Tibial nerve (tissue), 4 donors: ENCODE measurements around the gene TEAD2. TPM values are rescaled to one million over a fixed set of nuclear protein-coding genes. Genes with fewer than 3 reads are reported as not detected.

Experiments used
- DNase-seq, 2 donors: peaks; one replicate each; pipeline ENCODE4 v3.0.0-alpha.2; 2019; ENCODE audit warnings: low spot score in 2 of 2
- H3K27ac ChIP-seq, 4 donors: fragments of 200-600 bp; sonication (generic) in 3 of 4; one replicate each; pipeline ENCODE4 v1.5.1; 2017 to 2019; ENCODE audit warnings: mild to moderate bottlenecking in 1 of 4
- H3K27me3 ChIP-seq, 2 donors: fragments of 200-600 bp; sonication (generic) in 1 of 2; one replicate each; pipeline versions ENCODE4 v1.5.1 to v1.6.0; 2017 to 2019
- H3K36me3 ChIP-seq, 3 donors: fragments of 200-600 bp; sonication (generic); one replicate each; pipeline ENCODE4 v1.5.1; 2018 to 2019
- H3K4me1 ChIP-seq, 4 donors: fragments of 200-600 bp; sonication (generic) in 3 of 4; one replicate each; pipeline ENCODE4 v1.5.1; 2017 to 2019
- H3K4me3 ChIP-seq, 4 donors: fragments of 200-600 bp; sonication (generic) in 3 of 4; one replicate each; pipeline ENCODE4 v1.5.1; 2017 to 2019; ENCODE audit warnings: mild to moderate bottlenecking in 1 of 4, moderate library complexity in 1 of 4
- H3K9me3 ChIP-seq, 4 donors: fragments of 200-600 bp; sonication (generic) in 3 of 4; one replicate each; pipeline ENCODE4 v1.5.1; 2017 to 2019
- EP300 ChIP-seq, 2 donors: sonication (generic); formaldehyde crosslinking; IDR thresholded peaks; one replicate each; pipeline ENCODE4 v1.6.1; 2017; ENCODE audit warnings: antibody characterized with exemption in 2 of 2, mild to moderate bottlenecking in 1 of 2
- POLR2A ChIP-seq, 2 donors: fragments of 450-650 bp; IDR thresholded peaks; one replicate each; pipeline ENCODE4 v1.6.1; 2017; ENCODE audit warnings: antibody characterized with exemption in 2 of 2, mild to moderate bottlenecking in 2 of 2, moderate library complexity in 2 of 2
- WGBS, 2 donors: methylation state at CpG; one replicate each; pipeline ENCODE4 v1.1.5; 2018; 5-methylcytosine and 5-hydroxymethylcytosine counted together
- total RNA-seq, 4 donors: library from RNA; depleted of rRNA; stranded (reverse); fragments of >200 nt; gene quantifications; one replicate each; pipeline ENCODE4 v1.1.0, GENCODE V29; 2016
- TF ChIP-seq, protein P1 (sequence below), 5 experiments: fragments of 200-600 bp in 3 of 5; fragments of 450-650 bp in 2 of 5; sonication (generic) in 3 of 5; IDR thresholded peaks; one replicate each; pipeline ENCODE4 v1.5.1; 2016 to 2019; ENCODE audit warnings: antibody characterized with exemption in 5 of 5, mild to moderate bottlenecking in 3 of 5, moderate library complexity in 2 of 5

Gene TEAD2
- total RNA-seq, 4 donors from 2014 or later = 17.8 to 39.0 (median 21.4) TPM

DNA sequence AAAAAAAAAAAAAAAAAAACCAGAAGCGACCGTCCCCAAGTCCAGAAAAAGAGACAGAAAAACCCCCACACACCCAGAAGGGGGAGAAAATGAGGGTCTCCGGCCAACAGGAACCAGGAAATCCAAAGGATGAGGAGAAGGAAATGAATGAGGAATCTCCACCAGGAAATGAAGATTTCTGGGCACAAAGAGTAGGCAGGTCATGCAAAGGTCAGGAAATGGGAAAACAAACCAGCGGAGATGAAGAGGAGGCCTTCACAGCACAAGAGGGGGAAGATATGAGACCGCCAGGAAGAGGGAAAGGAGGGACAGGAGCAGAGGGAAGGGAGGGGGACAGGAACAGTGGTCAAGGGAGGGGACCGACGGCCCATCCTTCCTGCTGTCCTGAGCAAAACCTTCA, 5.8 kb downstream of the TEAD2 start:
- Histone ChIP-seq H3K9me3 (no peaks in the 10 kb centered on the region), H3K27ac (peak overlapping the region in 3 of 4 donors; percentile 18 to 50 (median 43)), H3K4me1 (peaks cover 0 to 26% (median 6%) of the 10 kb centered on the region in 4 donors), H3K27me3 (no peaks in the 10 kb centered on the region), H3K36me3 (peaks cover 0 to 80% (median 5%) of the 10 kb centered on the region in 3 donors), H3K4me3 (no peak overlapping the region)
- no peak for DNase-seq
- 31 to 46% methylated on average over 7 of the region's 7 CpGs for WGBS, 2 donors
- TF ChIP-seq, protein P1, sequence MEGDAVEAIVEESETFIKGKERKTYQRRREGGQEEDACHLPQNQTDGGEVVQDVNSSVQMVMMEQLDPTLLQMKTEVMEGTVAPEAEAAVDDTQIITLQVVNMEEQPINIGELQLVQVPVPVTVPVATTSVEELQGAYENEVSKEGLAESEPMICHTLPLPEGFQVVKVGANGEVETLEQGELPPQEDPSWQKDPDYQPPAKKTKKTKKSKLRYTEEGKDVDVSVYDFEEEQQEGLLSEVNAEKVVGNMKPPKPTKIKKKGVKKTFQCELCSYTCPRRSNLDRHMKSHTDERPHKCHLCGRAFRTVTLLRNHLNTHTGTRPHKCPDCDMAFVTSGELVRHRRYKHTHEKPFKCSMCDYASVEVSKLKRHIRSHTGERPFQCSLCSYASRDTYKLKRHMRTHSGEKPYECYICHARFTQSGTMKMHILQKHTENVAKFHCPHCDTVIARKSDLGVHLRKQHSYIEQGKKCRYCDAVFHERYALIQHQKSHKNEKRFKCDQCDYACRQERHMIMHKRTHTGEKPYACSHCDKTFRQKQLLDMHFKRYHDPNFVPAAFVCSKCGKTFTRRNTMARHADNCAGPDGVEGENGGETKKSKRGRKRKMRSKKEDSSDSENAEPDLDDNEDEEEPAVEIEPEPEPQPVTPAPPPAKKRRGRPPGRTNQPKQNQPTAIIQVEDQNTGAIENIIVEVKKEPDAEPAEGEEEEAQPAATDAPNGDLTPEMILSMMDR (IDR thresholded peaks at IDR 0.05) = no peak
- TF ChIP-seq POLR2A (IDR thresholded peaks at IDR 0.05) (no peak), EP300 (IDR thresholded peaks at IDR 0.05) (no peak)

GRCh38 chr19:49355909-49356353, 6.3 kb downstream of the TEAD2 start:
- TF ChIP-seq EP300 (IDR thresholded peaks at IDR 0.05) (no peak), POLR2A (IDR thresholded peaks at IDR 0.05) (no peak)
- TF ChIP-seq, protein P1 (IDR thresholded peaks at IDR 0.05) = no peak
- Histone ChIP-seq H3K9me3 (no peaks in the 10 kb centered on the region), H3K27me3 (no peaks in the 10 kb centered on the region), H3K36me3 (peaks cover 0 to 85% (median 5%) of the 10 kb centered on the region in 3 donors), H3K27ac (peak overlapping the region in 2 of 4 donors; percentile 18 to 50), H3K4me3 (no peak overlapping the region), H3K4me1 (peaks cover 0 to 22% (median 5%) of the 10 kb centered on the region in 4 donors)
- DNase-seq = no peak
- WGBS, 2 donors = 45 to 49% methylated on average over 12 of the region's 12 CpGs

- H3K27ac ChIP-seq = no peak overlapping the region
- WGBS, 2 donors = 90 to 94% methylated on average over 2 of the region's 2 CpGs
These were observed 12.6 kb downstream of the TEAD2 start for GRCh38 chr19:49349567-49349966.

GRCh38 chr19:49348305-49349189, 13.7 kb downstream of the TEAD2 start:
- Histone ChIP-seq H3K27ac (no peak overlapping the region), H3K9me3 (no peaks in the 10 kb centered on the region), H3K4me1 (no peaks in the 10 kb centered on the region), H3K4me3 (no peak overlapping the region), H3K27me3 (no peaks in the 10 kb centered on the region), H3K36me3 (peaks cover 0 to 100% (median 0%) of the 10 kb centered on the region in 3 donors)
- TF ChIP-seq POLR2A (IDR thresholded peaks at IDR 0.05) (no peak), EP300 (IDR thresholded peaks at IDR 0.05) (no peak)
- TF ChIP-seq, protein P1 (IDR thresholded peaks at IDR 0.05) = no peak
- no peak for DNase-seq
- WGBS, 2 donors = 85 to 92% methylated on average over 12 of the region's 12 CpGs

More at GRCh38 chr19:49349567-49349966, 12.6 kb downstream of the TEAD2 start:
- H3K4me1 ChIP-seq = no peaks in the 10 kb centered on the region
- no peak overlapping the region for H3K4me3 ChIP-seq
- DNase-seq = no peak
- H3K9me3 ChIP-seq = no peaks in the 10 kb centered on the region
- H3K36me3 ChIP-seq = peaks cover 0 to 98% (median 4%) of the 10 kb centered on the region in 3 donors
- TF ChIP-seq EP300 (IDR thresholded peaks at IDR 0.05) (no peak), POLR2A (IDR thresholded peaks at IDR 0.05) (no peak)
- TF ChIP-seq, protein P1 (IDR thresholded peaks at IDR 0.05) = no peak
- no peaks in the 10 kb centered on the region for H3K27me3 ChIP-seq

- H3K4me3 ChIP-seq = no peak overlapping the region
- H3K27ac ChIP-seq = no peak overlapping the region
- H3K9me3 ChIP-seq = no peaks in the 10 kb centered on the region
- H3K4me1 ChIP-seq = no peaks in the 10 kb centered on the region
- WGBS, 2 donors = 57 to 62% methylated on average over 3 of the region's 3 CpGs
- no peak for TF ChIP-seq POLR2A (IDR thresholded peaks at IDR 0.05)
- TF ChIP-seq EP300 (IDR thresholded peaks at IDR 0.05) = no peak
- TF ChIP-seq, protein P1 (IDR thresholded peaks at IDR 0.05) = peak in 1 of 5 experiments; percentile 5
- peaks cover 0 to 100% (median 0%) of the 10 kb centered on the region in 3 donors for H3K36me3 ChIP-seq
- H3K27me3 ChIP-seq = no peaks in the 10 kb centered on the region
- peak in 1 of 2 donors; percentile 48 for DNase-seq
These were observed 14.4 kb downstream of the TEAD2 start for GRCh38 chr19:49347835-49348234.
